Cerebellar cortex (tissue), 1 donor: ENCODE data around the gene MBD2.
"Not testable (repeated sequence)": the region's sequence is repeated elsewhere in the genome, so short reads cannot be mapped to it uniquely, and the experiment has no call there.

Experiments used
- DNase-seq: peaks from one replicate; pipeline ENCODE4 v3.0.0-alpha.2; 2015; ENCODE audit warnings: low spot score

Gene MBD2

DNA sequence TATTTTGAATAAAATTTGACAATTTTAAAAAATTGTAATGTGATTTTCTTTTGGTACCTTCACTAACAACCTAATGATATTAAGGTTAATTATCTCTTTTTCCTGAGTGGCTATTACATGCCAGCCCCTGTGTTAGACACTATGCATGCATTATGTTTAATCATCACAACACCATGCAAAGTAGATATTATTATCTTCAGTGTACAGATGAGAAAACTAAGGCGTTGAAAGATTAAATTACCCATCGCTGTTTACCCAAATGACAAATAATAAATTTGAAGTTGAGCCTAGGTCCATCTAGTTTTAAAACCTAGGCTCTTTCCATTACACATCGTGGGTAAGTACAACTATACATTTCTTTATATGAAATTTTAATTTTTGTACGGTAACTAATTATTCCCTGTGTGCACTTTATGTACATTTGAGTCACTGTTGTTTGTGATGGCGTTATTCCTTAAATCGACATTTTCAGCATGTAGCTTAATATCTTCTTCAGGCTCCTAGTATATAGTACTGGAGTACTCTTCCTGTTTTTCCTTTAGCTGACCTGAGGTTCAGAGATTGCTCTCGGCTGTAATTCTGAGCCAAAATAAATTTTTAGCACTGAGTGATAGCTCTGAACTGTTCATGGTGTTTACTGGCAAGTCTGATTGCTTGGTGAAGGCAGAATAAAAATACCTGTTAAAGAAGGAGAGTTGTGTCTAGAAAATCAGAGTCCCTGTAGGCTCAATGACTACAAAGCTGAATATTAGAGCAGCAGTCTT is 13.9 kb upstream of the MBD2 start:
- no peak for DNase-seq

- no peak for DNase-seq
These were observed 11.4 kb upstream of the MBD2 start for GRCh38 chr18:54235871-54236270.

DNA sequence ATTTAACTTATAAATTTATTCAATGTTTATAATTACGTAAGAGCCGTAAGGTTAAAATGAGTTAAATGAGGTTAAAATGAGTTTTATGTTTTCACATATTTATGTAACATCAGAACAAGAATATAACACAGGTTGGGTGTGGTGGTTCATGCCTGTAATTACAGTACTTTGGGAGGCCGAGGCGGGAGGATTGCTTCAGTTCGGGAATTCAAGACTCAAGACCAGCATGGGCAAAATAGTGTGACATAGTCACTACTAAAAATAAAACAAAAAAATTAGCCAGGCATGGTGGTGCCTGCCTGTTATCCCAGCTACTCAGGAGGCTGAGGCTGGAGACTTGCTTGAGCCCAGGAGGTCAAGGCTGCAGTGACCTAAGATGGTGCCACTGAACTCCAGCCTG is 9.3 kb upstream of the MBD2 start:
- DNase-seq = no peak

- no peak for DNase-seq
These were observed 8.8 kb upstream of the MBD2 start for GRCh38 chr18:54233228-54233625.

DNA sequence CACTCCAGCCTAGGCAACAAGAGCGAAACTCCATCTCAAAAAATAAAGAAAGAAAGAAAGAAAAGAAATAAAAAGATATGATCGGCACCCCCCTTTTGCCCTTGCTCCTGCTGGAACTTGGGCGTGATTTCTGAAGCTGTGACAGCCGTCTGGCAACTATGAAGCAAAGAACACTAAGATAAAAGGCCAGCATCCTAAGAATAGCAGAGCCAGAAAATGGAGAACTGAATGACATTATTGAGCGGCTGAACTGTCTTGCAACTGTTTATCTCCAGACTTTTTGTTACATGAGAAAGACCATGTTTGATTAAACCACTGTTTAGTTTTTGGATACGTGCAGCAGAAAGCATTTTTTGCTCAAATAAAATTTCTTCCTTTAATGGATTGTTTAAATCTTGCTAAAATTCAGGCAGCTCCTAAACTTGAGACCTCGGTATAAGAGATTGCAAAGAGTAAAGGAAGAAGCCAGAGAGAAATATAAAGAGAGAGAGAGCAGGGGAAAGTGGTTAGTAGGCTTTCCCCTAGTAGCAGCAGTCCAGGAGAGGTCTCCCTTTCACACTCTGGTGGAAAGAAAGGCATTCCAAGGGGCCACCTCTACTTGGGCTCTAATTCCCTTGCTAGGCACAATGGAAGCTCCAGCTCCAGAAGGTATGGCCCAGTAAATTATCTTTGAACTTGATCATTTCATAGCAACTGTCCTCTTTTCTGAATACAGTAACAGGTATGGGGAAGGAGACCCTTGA is 8.2 kb upstream of the MBD2 start:
- DNase-seq = no peak

GRCh38 chr18:54229421-54230059 is 5.1 kb upstream of the MBD2 start:
- no peak for DNase-seq

DNA sequence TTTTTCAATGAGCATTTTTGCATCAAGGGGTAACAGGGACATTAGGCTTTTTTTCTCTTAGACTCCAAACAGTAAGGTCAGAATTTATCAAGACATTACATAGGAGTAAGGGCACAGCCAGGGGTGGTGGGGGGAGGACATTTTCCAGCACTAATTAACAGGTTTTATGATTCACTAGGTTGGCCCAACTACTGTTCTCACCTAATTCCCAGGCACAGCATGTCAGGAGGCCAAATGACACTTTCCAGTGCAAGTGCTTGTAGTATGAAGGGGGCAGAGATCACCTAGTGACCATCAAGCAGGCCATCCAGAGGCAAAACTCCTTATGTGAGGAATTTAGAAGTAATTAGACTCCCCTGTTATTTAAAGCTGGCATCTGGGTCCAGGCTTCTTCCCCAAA is 3.9 kb upstream of the MBD2 start:
- no peak for DNase-seq

GRCh38 chr18:54223568-54224241 is 764 bp downstream of the MBD2 start:
- DNase-seq = peak; percentile 31

- DNase-seq = peak; percentile 31
These were observed 1.4 kb downstream of the MBD2 start for GRCh38 chr18:54222922-54223567.

DNA sequence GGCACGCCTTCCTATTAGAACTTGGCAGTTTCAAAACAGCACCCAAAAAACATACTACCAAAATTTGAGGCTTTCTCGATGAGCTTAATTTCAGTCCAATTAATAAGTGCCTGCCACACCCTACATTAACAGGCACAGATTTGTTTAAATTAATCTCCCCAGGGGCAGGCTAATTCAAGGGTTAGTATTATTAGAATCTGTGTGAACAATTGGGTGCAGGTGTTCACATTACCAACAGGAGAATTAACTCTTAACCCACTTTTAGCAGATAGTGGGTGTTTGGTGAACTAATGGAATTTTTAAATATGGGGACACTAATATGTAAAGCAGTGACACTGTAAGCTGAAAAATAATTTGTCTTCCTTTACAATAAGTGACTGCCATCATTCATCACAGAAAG is 4.1 kb downstream of the MBD2 start:
- no peak for DNase-seq

GRCh38 chr18:54218803-54219202 is 5.7 kb downstream of the MBD2 start:
- not testable (repeated sequence) for DNase-seq

DNA sequence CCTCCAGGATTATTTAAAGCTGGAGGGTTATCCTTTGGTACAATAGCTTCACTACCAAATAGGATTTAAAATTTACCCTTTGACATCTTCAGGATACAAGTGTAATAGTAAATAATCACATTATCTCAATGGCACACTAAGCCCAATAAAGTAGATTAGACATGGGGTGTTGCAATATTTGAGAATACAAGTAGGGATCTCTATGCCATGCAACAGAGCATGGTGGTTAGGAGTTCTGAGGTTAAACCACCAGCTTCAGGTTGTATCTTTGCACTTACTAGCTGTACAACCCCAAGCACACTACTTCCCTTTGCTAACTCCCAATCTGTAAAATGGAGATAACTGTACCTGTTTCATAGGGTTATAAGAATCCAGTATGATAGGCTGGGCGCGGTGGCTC is 6.2 kb downstream of the MBD2 start:
- DNase-seq = no peak

GRCh38 chr18:54217624-54218023 is 6.8 kb downstream of the MBD2 start:
- no peak for DNase-seq

DNA sequence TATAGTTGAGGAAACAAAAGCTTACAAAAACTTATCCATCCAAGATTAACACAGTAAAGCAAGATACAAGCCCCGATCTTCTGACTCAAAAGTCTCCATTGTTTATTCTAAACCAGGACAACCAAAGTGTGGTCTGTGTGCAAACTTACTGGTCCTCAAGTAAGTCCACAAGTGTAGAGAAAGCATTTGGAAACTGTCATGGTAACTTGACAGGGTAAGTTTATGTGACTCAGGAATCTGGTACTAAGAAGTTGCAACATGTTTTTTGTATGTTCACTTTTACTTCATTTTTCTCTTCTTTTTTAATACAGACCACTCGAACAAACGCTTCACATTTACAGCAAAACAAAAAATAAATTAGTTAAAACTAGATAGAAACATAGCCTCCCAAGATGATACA is 9.4 kb downstream of the MBD2 start:
- DNase-seq = no peak

GRCh38 chr18:54210463-54210862 is 14.0 kb downstream of the MBD2 start:
- no peak for DNase-seq

- DNase-seq = no peak
These were observed 14.8 kb downstream of the MBD2 start for GRCh38 chr18:54209471-54210180.

- no peak for DNase-seq
These were observed 18.0 kb downstream of the MBD2 start for GRCh38 chr18:54206447-54206846.

GRCh38 chr18:54205959-54206358 is 18.5 kb downstream of the MBD2 start:
- no peak for DNase-seq

DNA sequence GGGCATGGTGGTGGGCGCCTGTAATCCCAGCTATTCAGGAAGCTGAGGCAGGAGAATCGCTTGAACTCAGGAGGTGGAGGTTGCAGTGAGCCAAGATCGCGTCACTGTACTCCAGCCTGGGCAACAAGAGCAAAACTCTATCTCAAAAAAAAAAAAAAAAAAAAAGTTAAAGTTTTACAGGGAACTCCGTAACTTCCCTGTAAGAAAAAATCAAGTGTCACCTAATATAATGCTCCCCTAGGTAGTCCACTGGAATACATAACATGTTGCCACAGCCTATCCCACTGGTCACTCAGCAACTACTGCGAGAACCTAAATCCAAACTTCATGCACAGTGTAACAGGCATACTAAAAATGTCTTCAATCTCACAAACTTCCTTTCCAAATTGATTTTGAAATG is 19.0 kb downstream of the MBD2 start:
- not testable (repeated sequence) for DNase-seq

DNA sequence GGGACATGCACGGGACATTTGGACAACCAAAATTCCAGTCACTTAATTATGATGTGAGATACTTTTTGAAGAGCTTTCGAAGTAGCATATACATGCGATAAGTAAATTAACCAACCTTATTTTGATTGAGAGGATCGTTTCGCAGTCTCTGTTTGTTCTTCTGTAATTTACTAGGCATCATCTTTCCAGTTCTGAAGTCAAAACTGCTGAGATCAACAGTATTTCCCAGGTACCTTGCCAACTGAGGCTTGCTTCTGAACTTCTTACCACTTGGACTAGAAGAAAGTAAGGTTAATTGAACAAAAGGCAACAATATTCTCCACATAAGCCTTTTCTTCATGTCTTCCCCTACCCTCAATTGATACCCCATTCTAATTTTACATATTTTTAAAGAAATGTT is 19.6 kb downstream of the MBD2 start:
- no peak for DNase-seq

- DNase-seq = no peak
These were observed 20.6 kb downstream of the MBD2 start for GRCh38 chr18:54203914-54204313.
